ENCODE results near the gene PCMT1.
"Not testable (repeated sequence)": the region's sequence is repeated elsewhere in the genome, so short reads cannot be mapped to it uniquely, and the experiment has no call there.

PCMT1 gene

DNA sequence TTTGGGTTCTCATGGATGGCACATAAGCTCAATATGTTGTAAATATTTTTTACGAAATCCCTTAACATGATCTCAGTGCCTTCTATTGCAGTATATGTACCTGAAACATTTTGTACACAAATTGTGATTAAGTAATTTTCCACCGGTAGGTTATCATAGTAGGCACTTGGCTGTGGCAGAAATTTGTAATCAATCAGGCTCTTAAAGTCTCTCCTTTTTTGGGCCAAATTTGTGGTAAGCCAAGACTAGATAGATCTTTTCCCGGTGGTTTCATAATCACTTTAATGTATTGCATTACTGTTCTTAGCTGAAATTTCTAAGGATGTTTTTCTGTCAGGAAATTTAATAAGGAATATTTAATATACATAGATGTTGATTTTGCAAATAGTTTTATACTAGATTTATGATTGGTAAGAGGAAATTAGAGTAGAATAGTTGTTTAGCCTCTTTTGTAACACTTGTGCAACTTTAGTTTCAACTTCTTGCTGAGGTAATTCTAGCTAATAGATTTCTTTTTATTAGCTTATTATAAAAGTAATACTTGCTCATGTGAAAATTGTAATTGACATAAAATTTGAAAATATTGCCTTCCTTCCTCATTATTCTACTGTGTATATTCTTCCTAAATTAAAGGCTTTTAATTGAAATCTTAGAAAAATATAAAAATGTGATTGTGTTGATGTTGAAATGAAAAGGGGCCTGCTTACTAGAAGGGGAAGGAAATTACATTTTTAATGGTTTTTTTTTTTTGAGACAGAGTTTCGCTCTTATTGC is 3.2 kb downstream of the PCMT1 start:
- peak; percentile 39 to 80 for DNase-seq (ENCODE audit: low read depth in 1 of 2, low spot score in 1 of 2)
- TF ChIP-seq GABPA (IDR thresholded peaks at IDR 0.05; ENCODE audit: low read depth) = no peak
- no peak for TF ChIP-seq SPI1 (IDR thresholded peaks at IDR 0.05; ENCODE audit: borderline replicate concordance, low read depth)
- TF ChIP-seq, protein P1, sequence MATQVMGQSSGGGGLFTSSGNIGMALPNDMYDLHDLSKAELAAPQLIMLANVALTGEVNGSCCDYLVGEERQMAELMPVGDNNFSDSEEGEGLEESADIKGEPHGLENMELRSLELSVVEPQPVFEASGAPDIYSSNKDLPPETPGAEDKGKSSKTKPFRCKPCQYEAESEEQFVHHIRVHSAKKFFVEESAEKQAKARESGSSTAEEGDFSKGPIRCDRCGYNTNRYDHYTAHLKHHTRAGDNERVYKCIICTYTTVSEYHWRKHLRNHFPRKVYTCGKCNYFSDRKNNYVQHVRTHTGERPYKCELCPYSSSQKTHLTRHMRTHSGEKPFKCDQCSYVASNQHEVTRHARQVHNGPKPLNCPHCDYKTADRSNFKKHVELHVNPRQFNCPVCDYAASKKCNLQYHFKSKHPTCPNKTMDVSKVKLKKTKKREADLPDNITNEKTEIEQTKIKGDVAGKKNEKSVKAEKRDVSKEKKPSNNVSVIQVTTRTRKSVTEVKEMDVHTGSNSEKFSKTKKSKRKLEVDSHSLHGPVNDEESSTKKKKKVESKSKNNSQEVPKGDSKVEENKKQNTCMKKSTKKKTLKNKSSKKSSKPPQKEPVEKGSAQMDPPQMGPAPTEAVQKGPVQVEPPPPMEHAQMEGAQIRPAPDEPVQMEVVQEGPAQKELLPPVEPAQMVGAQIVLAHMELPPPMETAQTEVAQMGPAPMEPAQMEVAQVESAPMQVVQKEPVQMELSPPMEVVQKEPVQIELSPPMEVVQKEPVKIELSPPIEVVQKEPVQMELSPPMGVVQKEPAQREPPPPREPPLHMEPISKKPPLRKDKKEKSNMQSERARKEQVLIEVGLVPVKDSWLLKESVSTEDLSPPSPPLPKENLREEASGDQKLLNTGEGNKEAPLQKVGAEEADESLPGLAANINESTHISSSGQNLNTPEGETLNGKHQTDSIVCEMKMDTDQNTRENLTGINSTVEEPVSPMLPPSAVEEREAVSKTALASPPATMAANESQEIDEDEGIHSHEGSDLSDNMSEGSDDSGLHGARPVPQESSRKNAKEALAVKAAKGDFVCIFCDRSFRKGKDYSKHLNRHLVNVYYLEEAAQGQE (IDR thresholded peaks at IDR 0.05; ENCODE audit: insufficient replicate concordance, low read depth) = no peak
- TF ChIP-seq POLR2AphosphoS5 (IDR thresholded peaks at IDR 0.05; ENCODE audit: low read depth) = no peak
- TF ChIP-seq, protein P2, sequence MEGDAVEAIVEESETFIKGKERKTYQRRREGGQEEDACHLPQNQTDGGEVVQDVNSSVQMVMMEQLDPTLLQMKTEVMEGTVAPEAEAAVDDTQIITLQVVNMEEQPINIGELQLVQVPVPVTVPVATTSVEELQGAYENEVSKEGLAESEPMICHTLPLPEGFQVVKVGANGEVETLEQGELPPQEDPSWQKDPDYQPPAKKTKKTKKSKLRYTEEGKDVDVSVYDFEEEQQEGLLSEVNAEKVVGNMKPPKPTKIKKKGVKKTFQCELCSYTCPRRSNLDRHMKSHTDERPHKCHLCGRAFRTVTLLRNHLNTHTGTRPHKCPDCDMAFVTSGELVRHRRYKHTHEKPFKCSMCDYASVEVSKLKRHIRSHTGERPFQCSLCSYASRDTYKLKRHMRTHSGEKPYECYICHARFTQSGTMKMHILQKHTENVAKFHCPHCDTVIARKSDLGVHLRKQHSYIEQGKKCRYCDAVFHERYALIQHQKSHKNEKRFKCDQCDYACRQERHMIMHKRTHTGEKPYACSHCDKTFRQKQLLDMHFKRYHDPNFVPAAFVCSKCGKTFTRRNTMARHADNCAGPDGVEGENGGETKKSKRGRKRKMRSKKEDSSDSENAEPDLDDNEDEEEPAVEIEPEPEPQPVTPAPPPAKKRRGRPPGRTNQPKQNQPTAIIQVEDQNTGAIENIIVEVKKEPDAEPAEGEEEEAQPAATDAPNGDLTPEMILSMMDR (IDR thresholded peaks at IDR 0.05; ENCODE audit: insufficient read depth, low read length) = no peak
- H3K27me3 ChIP-seq (ENCODE audit: insufficient read depth, poor library complexity, severe bottlenecking) = no peaks in the 10 kb centered on the region
- peak overlapping the region; percentile 25 for H3K4me3 ChIP-seq (replicated peaks; ENCODE audit: insufficient read depth, low read length)
- peak overlapping the region; percentile 93 for H3K27ac ChIP-seq (replicated peaks)

DNA sequence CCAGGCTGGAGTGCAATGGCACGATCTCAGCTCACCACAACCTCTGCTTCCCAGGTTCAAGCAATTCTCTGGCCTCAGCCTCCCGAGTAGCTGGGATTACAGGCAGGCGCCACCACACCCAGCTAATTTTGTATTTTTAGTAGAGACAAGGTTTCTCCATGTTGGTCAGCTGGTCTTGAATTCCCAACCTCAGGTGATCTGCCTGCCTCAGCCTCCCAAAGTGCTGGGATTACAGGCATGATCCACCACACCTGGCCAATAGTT is 3.8 kb downstream of the PCMT1 start:
- not testable (repeated sequence) for H3K27me3 ChIP-seq (ENCODE audit: insufficient read depth, poor library complexity, severe bottlenecking); H3K4me3 ChIP-seq (replicated peaks; ENCODE audit: insufficient read depth, low read length)
- peak in 1 of 2 experiments; percentile 61 for DNase-seq (ENCODE audit: low read depth in 1 of 2, low spot score in 1 of 2)
- H3K27ac ChIP-seq (replicated peaks) = peak overlapping the region; percentile 93

DNA sequence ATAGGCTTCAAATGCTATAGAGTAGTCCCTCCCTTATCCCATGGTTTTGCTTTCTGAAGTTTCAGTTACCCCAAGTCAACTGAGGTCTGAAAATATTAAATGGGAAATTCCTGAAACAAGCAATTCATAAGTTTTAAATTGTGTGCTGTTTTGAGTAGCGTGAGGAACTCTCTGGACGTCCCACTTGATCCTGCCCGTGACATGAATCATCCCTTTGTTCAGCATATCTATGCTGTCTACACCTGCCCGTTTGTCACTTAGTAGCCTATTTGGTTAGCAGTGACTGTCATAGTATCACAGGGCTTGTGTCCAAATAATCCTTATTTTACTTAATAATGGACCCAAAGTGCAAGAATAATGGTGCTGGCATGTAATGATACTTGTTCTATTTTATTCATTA is 5.0 kb downstream of the PCMT1 start:
- TF ChIP-seq, protein P2 (IDR thresholded peaks at IDR 0.05; ENCODE audit: insufficient read depth, low read length) = no peak
- TF ChIP-seq SPI1 (IDR thresholded peaks at IDR 0.05; ENCODE audit: borderline replicate concordance, low read depth) = no peak
- no peak for TF ChIP-seq GABPA (IDR thresholded peaks at IDR 0.05; ENCODE audit: low read depth)
- no peak for TF ChIP-seq POLR2AphosphoS5 (IDR thresholded peaks at IDR 0.05; ENCODE audit: low read depth)
- TF ChIP-seq, protein P1 (IDR thresholded peaks at IDR 0.05; ENCODE audit: insufficient replicate concordance, low read depth) = no peak
- DNase-seq (ENCODE audit: low read depth in 1 of 2, low spot score in 1 of 2) = no peak
- H3K4me3 ChIP-seq (replicated peaks; ENCODE audit: insufficient read depth, low read length) = no peak overlapping the region
- H3K27ac ChIP-seq (replicated peaks) = no peak overlapping the region
- H3K27me3 ChIP-seq (ENCODE audit: insufficient read depth, poor library complexity, severe bottlenecking) = no peaks in the 10 kb centered on the region

DNA sequence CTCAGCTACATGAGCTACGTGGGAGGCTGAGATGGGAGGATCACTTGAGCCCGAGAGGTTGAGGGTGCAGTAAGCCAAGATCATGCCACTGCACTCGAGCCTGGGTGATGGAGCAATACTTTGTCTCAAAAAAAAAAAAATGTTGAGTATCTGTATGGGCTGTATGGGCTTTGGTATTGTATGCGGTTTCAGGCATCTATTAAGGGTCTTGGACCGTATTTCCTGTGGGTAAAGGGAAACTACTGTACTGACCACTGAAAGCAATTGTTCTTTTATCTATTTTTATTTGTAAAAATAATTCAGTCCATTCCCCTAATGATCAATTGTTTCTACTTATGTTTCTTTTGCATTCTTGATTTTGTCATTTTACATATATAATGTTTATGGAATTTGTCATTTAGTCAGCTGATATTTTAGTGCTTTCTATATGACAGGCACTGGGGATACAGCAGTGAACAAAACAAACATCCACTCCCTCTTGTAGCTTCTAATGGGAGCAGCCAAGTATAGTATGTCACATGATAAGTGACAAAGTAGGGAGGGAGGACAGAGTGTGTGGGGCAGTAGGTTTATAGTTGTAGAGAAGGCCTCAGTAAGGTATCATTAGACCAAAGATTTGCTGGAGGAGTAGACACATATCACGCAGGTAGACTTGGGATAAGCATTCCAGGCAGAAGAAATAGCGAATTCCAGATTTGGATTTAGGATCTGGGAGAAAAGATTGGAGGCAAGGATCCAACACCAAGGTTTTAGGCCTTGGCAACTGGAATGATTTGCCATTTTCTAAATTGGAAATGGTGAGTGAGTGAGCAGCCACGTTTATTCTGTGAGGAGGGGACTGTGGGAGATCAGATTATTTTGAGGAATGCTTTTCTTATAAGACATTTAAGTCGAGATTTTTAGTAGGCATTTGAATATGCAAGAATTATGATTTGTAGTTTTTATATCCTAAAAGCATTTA is 6.0 kb downstream of the PCMT1 start:
- 0 out of 2 replicates have a peak, but pooled peaks have one; percentile 27 for TF ChIP-seq POLR2AphosphoS5 (IDR thresholded peaks at IDR 0.05; ENCODE audit: low read depth)
- no peak for TF ChIP-seq SPI1 (IDR thresholded peaks at IDR 0.05; ENCODE audit: borderline replicate concordance, low read depth)
- Histone ChIP-seq H3K27ac (replicated peaks) (no peak overlapping the region), H3K27me3 (ENCODE audit: insufficient read depth, poor library complexity, severe bottlenecking) (no peaks in the 10 kb centered on the region), H3K4me3 (replicated peaks; ENCODE audit: insufficient read depth, low read length) (no peak overlapping the region)
- no peak for DNase-seq (ENCODE audit: low read depth in 1 of 2, low spot score in 1 of 2)
